ENCODE measurements around the gene PAF1.

Gene PAF1

DNA sequence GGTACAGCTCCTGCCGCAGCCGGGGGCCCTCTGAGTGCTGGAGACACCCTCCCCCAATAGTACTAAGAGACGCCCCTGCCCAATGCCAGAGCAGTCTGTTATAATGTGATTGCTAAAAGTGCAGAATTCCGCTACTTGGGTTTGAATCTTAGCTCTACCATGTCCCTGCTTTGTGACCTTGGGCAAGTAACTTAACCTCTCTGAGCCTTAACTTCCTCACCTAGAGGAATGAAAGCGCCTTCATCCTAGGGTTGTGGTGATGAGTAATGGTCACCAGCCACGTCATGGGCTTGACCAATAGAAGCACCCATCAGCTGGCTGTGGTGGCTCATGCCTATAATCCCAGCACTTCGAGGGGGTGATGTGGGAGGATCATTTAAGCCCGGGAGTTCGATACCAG is 28.1 kb upstream of the PAF1 start:
- Mint-ChIP-seq H3K9me3 (no peaks in the 10 kb centered on the region), H3K27ac (no peak overlapping the region), H3K4me1 (peaks cover 9% of the 10 kb centered on the region), H3K36me3 (ENCODE audit: low read depth) (peaks cover 58% of the 10 kb centered on the region), H3K27me3 (ENCODE audit: low read depth) (no peaks in the 10 kb centered on the region), H3K4me3 (peak overlapping the region in 1 of 3 experiments; percentile 62)
- TF ChIP-seq, protein P1, sequence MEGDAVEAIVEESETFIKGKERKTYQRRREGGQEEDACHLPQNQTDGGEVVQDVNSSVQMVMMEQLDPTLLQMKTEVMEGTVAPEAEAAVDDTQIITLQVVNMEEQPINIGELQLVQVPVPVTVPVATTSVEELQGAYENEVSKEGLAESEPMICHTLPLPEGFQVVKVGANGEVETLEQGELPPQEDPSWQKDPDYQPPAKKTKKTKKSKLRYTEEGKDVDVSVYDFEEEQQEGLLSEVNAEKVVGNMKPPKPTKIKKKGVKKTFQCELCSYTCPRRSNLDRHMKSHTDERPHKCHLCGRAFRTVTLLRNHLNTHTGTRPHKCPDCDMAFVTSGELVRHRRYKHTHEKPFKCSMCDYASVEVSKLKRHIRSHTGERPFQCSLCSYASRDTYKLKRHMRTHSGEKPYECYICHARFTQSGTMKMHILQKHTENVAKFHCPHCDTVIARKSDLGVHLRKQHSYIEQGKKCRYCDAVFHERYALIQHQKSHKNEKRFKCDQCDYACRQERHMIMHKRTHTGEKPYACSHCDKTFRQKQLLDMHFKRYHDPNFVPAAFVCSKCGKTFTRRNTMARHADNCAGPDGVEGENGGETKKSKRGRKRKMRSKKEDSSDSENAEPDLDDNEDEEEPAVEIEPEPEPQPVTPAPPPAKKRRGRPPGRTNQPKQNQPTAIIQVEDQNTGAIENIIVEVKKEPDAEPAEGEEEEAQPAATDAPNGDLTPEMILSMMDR (IDR thresholded peaks at IDR 0.05; ENCODE audit: unreplicated experiment in 3 of 3), result no peak

DNA sequence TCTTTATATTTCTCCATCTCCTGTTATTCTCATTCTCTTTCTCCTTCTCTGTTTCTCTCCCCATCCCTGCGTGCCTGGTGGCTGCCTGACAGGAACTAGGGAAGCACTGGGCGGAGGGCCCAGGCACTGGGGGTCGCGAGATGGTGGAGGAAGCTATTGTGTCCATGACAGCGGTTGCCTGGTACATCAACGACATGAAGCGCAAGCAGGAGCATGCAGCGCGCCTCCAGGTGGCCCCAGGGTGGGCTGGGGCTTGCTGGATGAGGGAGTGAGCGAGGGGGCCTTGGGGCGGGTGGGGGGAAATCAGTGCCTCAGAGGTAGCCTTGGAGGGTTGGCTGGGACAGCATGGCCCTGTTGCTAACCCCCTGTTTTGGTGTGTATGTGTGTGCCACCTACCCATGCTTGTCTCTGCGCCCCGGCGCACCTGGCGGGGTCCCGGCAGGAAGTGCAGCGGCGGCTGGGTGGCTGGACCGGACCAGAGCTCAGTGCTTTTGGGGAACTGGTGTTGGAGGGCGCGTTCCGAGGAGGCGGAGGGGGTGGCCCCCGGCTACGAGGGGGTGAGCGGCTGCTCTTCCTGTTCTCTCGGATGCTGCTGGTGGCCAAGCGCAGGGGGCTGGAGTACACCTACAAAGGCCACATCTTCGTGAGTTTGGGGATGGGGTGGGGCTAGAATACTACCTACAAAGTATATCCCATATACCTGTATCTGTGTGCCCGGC is 26.7 kb upstream of the PAF1 start:
- H3K27ac Mint-ChIP-seq, result no peak overlapping the region
- H3K4me1 Mint-ChIP-seq, result peaks cover 10% of the 10 kb centered on the region
- peaks cover 50% of the 10 kb centered on the region for H3K36me3 Mint-ChIP-seq (ENCODE audit: low read depth)
- TF ChIP-seq, protein P1 (IDR thresholded peaks at IDR 0.05; ENCODE audit: unreplicated experiment in 3 of 3), result no peak
- no peaks in the 10 kb centered on the region for H3K9me3 Mint-ChIP-seq
- H3K27me3 Mint-ChIP-seq (ENCODE audit: low read depth), result no peaks in the 10 kb centered on the region
- peak overlapping the region; percentile 65 to 74 (median 73) for H3K4me3 Mint-ChIP-seq

DNA sequence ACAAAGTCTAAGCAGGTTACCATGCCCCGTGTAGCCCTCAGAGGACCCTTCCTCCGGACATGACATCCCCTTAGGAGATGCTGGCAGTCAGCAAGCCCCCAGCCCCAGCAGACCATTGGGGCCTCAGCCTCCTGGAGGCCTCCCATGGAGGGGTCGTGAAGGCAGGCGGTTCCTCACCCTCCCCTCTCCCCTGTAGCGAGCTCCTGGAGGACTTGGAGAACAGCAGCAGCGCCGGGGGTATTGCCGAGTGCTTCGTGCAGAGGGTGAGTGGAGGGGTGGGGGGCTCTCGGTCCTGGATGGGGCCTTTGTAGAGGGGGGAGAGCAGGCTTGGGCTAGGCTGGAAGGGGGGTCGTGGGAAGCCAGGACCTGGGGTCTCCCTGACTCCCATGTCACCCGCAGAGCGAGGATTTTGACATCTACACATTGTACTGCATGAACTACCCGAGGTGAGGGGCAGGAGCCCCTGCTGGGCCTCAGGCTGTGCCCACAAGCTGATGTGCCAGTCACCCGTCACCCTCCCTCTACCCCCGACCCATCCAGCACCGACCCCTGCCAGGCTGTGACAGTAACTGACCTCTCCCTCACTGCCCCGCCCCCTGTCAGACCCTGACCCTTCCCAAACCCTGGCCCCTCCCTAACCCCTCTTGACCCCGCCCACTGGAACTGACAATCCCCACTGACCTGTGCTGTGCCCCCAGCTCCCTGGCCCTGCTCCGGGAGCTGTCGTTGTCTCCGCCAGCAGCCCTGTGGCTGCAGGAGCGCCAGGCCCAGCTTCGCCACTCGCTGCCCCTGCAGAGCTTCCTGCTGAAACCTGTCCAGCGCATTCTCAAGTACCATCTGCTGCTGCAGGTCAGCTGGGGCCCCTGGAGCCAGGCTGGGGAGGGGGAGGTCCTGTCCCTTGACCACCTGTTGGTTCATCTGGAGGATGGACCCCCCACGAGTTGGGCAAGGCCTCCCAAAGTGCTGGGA is 25.5 kb upstream of the PAF1 start:
- Mint-ChIP-seq H3K27me3 (ENCODE audit: low read depth) (peaks cover 5% of the 10 kb centered on the region), H3K9me3 (no peaks in the 10 kb centered on the region), H3K4me1 (peaks cover 19% of the 10 kb centered on the region), H3K4me3 (no peak overlapping the region), H3K27ac (no peak overlapping the region), H3K36me3 (ENCODE audit: low read depth) (peaks cover 48% of the 10 kb centered on the region)
- TF ChIP-seq, protein P1 (IDR thresholded peaks at IDR 0.05; ENCODE audit: unreplicated experiment in 3 of 3), result no peak

DNA sequence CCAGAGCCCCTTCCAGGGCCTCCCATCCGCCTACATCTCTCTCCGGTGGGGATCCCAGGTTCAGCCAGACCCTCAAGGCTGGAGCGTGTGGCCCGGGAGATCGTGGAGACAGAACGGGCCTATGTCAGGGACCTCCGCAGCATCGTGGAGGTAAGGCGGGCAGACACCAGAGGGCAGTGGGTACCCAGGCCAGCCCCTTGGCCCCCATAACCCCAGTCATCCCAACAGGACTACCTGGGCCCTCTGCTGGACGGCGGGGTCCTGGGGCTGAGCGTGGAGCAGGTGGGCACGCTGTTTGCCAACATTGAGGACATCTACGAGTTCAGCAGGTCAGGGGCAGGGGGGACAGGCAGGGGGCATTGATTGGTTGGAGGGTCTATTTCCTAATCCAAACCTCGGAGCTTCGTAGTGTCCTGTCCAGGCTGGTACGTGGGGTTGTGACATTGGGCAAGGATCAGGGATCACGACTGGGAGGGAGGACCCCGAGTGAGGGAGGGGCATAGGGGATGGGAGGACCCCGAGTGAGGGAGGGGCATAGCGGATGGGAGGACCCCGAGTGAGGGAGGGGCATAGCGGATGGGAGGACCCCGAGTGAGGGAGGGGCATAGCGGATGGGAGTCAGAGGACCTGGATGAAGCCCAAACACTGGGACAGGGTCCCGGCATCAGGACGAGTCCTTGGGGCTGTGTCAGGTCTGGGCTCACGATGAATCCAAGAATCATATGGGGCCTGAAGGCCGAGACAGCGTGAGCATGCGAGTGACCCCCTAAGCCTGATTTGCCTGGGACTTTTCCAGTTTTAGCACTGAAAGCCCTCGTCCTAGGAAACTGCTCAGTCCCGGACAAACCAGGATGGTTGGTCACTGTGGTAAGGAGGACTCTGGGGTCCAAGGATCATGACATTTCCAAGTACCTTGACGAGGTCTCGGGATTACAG is 24.5 kb upstream of the PAF1 start:
- H3K27ac Mint-ChIP-seq, result peak overlapping the region; percentile 54 to 93 (median 59)
- H3K4me1 Mint-ChIP-seq, result peaks cover 29% of the 10 kb centered on the region
- H3K9me3 Mint-ChIP-seq, result no peaks in the 10 kb centered on the region
- peak overlapping the region; percentile 97 to 99 (median 97) for H3K4me3 Mint-ChIP-seq
- H3K36me3 Mint-ChIP-seq (ENCODE audit: low read depth), result peaks cover 38% of the 10 kb centered on the region
- TF ChIP-seq, protein P1 (IDR thresholded peaks at IDR 0.05; ENCODE audit: unreplicated experiment in 3 of 3), result no peak
- H3K27me3 Mint-ChIP-seq (ENCODE audit: low read depth), result peaks cover 5% of the 10 kb centered on the region

DNA sequence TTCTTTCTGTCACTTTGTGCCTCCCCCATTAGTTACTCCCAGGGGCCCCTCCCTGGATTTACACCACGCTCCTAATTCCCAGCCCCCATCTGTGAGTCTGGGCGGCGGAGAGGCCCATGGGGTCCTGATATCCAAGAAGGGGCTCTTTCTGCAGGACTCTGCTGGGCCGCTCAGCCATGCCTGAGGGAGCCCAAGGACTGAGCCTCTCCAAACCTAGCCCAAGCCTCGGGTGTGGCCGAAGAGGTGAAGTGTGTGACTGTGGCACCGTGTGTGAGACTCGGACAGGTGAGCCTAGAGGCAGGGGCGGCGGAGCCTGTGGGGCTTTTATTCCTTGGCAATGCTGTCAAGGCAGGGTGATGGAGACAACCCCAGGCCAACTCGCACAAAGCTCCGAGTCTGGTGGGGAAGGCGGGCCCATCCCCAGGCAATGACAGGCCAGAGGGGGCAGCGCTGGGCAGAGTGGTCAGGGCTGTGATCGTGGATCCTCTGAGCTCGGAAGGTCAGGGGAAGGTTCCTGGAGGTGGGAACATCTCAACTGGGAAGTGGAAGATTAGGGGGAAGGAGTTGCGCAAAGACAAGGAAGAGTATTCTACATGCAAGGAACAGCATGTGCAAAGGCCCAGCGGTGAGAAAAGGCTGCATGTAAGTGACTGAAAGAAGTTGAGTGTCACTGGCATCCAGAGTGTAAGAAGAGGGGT is 23.2 kb upstream of the PAF1 start:
- Mint-ChIP-seq H3K27me3 (ENCODE audit: low read depth) (peaks cover 5% of the 10 kb centered on the region), H3K27ac (peak overlapping the region; percentile 93 to 98 (median 94)), H3K36me3 (ENCODE audit: low read depth) (peaks cover 32% of the 10 kb centered on the region), H3K9me3 (no peaks in the 10 kb centered on the region), H3K4me1 (peaks cover 30% of the 10 kb centered on the region), H3K4me3 (peak overlapping the region; percentile 97 to 99 (median 97))
- TF ChIP-seq, protein P1 (IDR thresholded peaks at IDR 0.05; ENCODE audit: unreplicated experiment in 3 of 3), result no peak

Measured in nephron (organoid).